Uterus (tissue), 4 donors: Measurements from ENCODE around the gene PKNOX2. TPM values are rescaled to one million over a fixed set of nuclear protein-coding genes. Genes with fewer than 3 reads are reported as not detected.

Experiments used
- DNase-seq, 2 donors: peaks; one replicate each; pipeline ENCODE4 v3.0.0-alpha.2; 2019 to 2020
- H3K27ac ChIP-seq, 2 donors: fragments of 200-600 bp; sonication (generic); 1 replicate in 1 of 2; 2 replicates in 1 of 2; pipeline ENCODE4 v1.5.1; 2016 to 2018
- H3K27me3 ChIP-seq, 2 donors: fragments of 200-600 bp; sonication (generic); one replicate each; pipeline ENCODE4 v1.5.1; 2018 to 2019; ENCODE audit warnings: control low read depth in 1 of 2
- H3K36me3 ChIP-seq, 2 donors: fragments of 200-600 bp; sonication (generic); one replicate each; pipeline ENCODE4 v1.5.1; 2019; ENCODE audit warnings: control low read depth in 1 of 2
- H3K4me1 ChIP-seq, 2 donors: fragments of 200-600 bp; sonication (generic); one replicate each; pipeline ENCODE4 v1.5.1; 2018 to 2019; ENCODE audit warnings: control low read depth in 1 of 2
- H3K4me3 ChIP-seq, 2 donors: fragments of 200-600 bp; sonication (generic); 1 replicate in 1 of 2; 2 replicates in 1 of 2; pipeline ENCODE4 v1.5.1; 2018 to 2019; ENCODE audit warnings: mild to moderate bottlenecking in 1 of 2
- H3K9me3 ChIP-seq, 2 donors: fragments of 200-600 bp; sonication (generic); one replicate each; pipeline ENCODE4 v1.5.1; 2019; ENCODE audit warnings: control low read depth in 1 of 2
- CTCF ChIP-seq, 4 experiments: fragments of 200-600 bp in 2 of 4; fragments of 450-650 bp in 2 of 4; sonication (generic) in 2 of 4; IDR thresholded peaks; one replicate each; pipeline ENCODE4 v1.5.1; 2016 to 2019; ENCODE audit warnings: antibody characterized with exemption in 4 of 4, mild to moderate bottlenecking in 2 of 4, moderate library complexity in 1 of 4
- POLR2A ChIP-seq, 2 donors: fragments of 450-650 bp; IDR thresholded peaks; one replicate each; pipeline ENCODE4 v1.6.1; 2016; ENCODE audit warnings: antibody characterized with exemption in 2 of 2, mild to moderate bottlenecking in 1 of 2, moderate library complexity in 1 of 2
- intact Hi-C: fragments of 100-400 bp; cut with DNase I; formaldehyde crosslinking; loops from one replicate; pipeline ENCODE4 v1.15.1; 2023; ENCODE audit warnings: low total_unique reads
- total RNA-seq, 4 donors: library from RNA; depleted of rRNA in 3 of 4; stranded (reverse); fragments of >200 nt in 3 of 4; gene quantifications; one replicate each; pipeline versions ENCODE4 v1.1.0 to v1.2.4, GENCODE V29; 2014 to 2023
- donor health status: DM: yes; HTN: yes; CAD: no.

The PKNOX2 gene
- total RNA-seq, 4 donors from 2014 or later, result 0.29 to 22.7 (median 3.3) TPM

DNA sequence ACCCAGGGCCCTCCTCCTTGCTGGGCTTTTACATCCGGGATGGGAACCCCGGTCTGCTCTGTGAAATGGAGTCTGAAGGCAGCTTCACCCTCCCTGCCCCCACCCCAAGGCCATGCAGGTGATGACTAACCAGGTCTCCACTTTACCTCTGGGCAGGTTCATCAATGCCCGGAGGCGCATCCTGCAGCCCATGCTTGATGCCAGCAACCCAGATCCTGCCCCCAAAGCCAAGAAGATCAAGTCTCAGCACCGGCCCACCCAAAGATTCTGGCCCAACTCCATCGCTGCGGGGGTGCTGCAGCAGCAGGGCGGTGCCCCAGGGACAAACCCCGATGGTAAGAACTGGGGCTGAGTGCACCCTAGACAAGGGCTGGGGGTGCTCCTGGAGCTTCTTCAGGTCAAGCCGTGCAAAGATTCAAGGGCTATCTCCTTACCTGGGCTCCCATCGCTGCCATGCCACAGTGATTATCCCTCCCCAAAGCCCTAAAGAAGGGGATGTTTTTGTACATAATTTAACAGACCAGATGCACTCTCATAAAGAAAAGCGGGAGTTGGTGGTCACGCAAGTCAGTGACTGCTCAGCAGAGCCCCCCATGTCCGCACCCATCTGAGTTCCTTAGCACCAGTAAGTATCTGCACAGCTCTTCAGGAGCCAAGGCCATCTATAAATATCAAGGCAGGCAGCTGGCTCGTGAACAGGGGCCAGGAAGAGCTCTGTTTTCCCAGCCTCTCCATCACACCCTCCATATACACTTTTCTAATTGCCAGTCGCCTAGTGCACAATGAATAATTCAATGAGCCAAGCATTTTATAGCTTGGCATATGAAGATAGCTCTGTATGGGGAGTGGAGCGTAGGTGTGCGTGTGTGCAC, 265.5 kb downstream of the PKNOX2 start:
- intact Hi-C loops, result no loop called here
- Histone ChIP-seq H3K9me3 (no peaks in the 10 kb centered on the region), H3K27ac (no peak overlapping the region), H3K36me3 (no peaks in the 10 kb centered on the region), H3K4me1 (no peaks in the 10 kb centered on the region), H3K27me3 (no peaks in the 10 kb centered on the region), H3K4me3 (no peak overlapping the region)
- DNase-seq, result no peak
- no peak for TF ChIP-seq CTCF (IDR thresholded peaks at IDR 0.05)
- TF ChIP-seq POLR2A (IDR thresholded peaks at IDR 0.05), result no peak

- DNase-seq, result no peak
- TF ChIP-seq CTCF (IDR thresholded peaks at IDR 0.05) (no peak), POLR2A (IDR thresholded peaks at IDR 0.05) (no peak)
- no peak overlapping the region for H3K27ac ChIP-seq
These were observed 266.5 kb downstream of the PKNOX2 start for GRCh38 chr11:125431009-125431408.

DNA sequence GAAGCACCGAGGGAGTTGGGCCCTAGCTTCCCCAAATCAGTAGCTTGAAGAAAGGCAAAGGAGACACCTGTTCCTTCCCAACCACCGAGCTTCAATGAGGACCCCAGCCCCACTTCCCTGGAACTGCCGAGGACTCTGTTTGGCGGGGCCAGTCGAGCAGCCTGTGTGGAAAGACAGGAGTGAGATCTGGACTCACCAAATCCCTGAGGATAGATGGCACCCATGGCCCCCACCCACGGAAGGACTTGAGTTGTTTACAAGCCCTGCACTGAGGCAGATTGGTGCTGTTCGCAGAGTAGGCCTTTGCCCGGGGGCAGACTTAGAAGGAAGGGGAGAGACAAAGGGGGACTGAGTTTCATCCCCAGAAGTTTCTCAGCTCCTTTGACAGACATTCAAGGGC, 266.9 kb downstream of the PKNOX2 start:
- H3K4me3 ChIP-seq, result no peak overlapping the region
- H3K4me1 ChIP-seq, result no peaks in the 10 kb centered on the region
- TF ChIP-seq CTCF (IDR thresholded peaks at IDR 0.05), result no peak
- TF ChIP-seq POLR2A (IDR thresholded peaks at IDR 0.05), result no peak
- H3K36me3 ChIP-seq, result no peaks in the 10 kb centered on the region
- no peaks in the 10 kb centered on the region for H3K27me3 ChIP-seq
- H3K9me3 ChIP-seq, result no peaks in the 10 kb centered on the region
- H3K27ac ChIP-seq, result no peak overlapping the region
- intact Hi-C loops, result no loop called here
- DNase-seq, result no peak

More at GRCh38 chr11:125431009-125431408, 266.5 kb downstream of the PKNOX2 start:
- Histone ChIP-seq H3K9me3 (no peaks in the 10 kb centered on the region), H3K27me3 (no peaks in the 10 kb centered on the region), H3K4me1 (no peaks in the 10 kb centered on the region), H3K4me3 (no peak overlapping the region), H3K36me3 (no peaks in the 10 kb centered on the region)
- intact Hi-C loops, result no loop called here

GRCh38 chr11:125433454-125434121, 269.0 kb downstream of the PKNOX2 start:
- H3K27me3 ChIP-seq, result no peaks in the 10 kb centered on the region
- H3K36me3 ChIP-seq, result no peaks in the 10 kb centered on the region
- no peaks in the 10 kb centered on the region for H3K4me1 ChIP-seq
- TF ChIP-seq POLR2A (IDR thresholded peaks at IDR 0.05), result no peak
- peak in 2 of 4 experiments; percentile 18 to 33 for TF ChIP-seq CTCF (IDR thresholded peaks at IDR 0.05)
- no peak overlapping the region for H3K27ac ChIP-seq
- H3K9me3 ChIP-seq, result no peaks in the 10 kb centered on the region
- peak in 1 of 2 donors; percentile 31 for DNase-seq
- H3K4me3 ChIP-seq, result no peak overlapping the region
- intact Hi-C loops, result no loop called here
